WERI-Rb-1 (cell line): ENCODE results near the gene PCGF2.
A peak's percentile ranks its signal among the peaks of the same experiment; 100 is the strongest.

ENCODE experiments used
- DNase-seq: peaks from one replicate; pipeline ENCODE4 v3.0.0-alpha.2; 2020
- H3K27ac ChIP-seq: fragments of 250-450 bp; sonication (Bioruptor Pico); 2 replicates; pipeline ENCODE4 v1.5.1; 2020; ENCODE audit warnings: mild to moderate bottlenecking, moderate library complexity
- H3K27me3 ChIP-seq: fragments of 250-450 bp; sonication (Bioruptor Pico); 2 replicates; pipeline ENCODE4 v1.5.1; 2021; ENCODE audit warnings: mild to moderate bottlenecking, low read depth, moderate library complexity; ENCODE audit not compliant: insufficient read depth, severe bottlenecking
- H3K36me3 ChIP-seq: fragments of 250-450 bp; sonication (Bioruptor Pico); 2 replicates; pipeline ENCODE4 v1.5.1; 2020; ENCODE audit warnings: mild to moderate bottlenecking, moderate library complexity
- H3K4me3 ChIP-seq: 2 replicates; pipeline ENCODE4 v1.5.1; 2011; ENCODE audit warnings: low read depth, mild to moderate bottlenecking, control low read depth, low read length
- H3K9me3 ChIP-seq: fragments of 250-450 bp; sonication (Bioruptor Pico); 2 replicates; pipeline ENCODE4 v1.5.1; 2021; ENCODE audit warnings: mild to moderate bottlenecking, moderate library complexity; ENCODE audit not compliant: severe bottlenecking
- CTCF ChIP-seq: IDR thresholded peaks from 2 replicates; pipeline ENCODE4 v1.5.1; 2011; ENCODE audit warnings: low read depth, mild to moderate bottlenecking, control low read depth, inconsistent platforms, low read length

Gene PCGF2

GRCh38 chr17:38747463-38748148, 530 bp downstream of the PCGF2 start:
- DNase-seq, result peak; percentile 56
- peak; percentile 33 for TF ChIP-seq CTCF
- H3K9me3 ChIP-seq, result no peaks in the 10 kb centered on the region
- H3K36me3 ChIP-seq, result peaks cover 10% of the 10 kb centered on the region
- peak overlapping the region; percentile 61 for H3K4me3 ChIP-seq
- H3K27me3 ChIP-seq, result no peaks in the 10 kb centered on the region
- peak overlapping the region; percentile 90 for H3K27ac ChIP-seq

GRCh38 chr17:38746849-38747462, 1.2 kb downstream of the PCGF2 start:
- Histone ChIP-seq H3K27me3 (no peaks in the 10 kb centered on the region), H3K36me3 (peaks cover 12% of the 10 kb centered on the region), H3K27ac (peak overlapping the region; percentile 90), H3K9me3 (no peaks in the 10 kb centered on the region), H3K4me3 (peak overlapping the region; percentile 61)
- no peak for DNase-seq
- TF ChIP-seq CTCF, result no peak

- Histone ChIP-seq H3K27me3 (no peaks in the 10 kb centered on the region), H3K9me3 (no peaks in the 10 kb centered on the region), H3K36me3 (peaks cover 10% of the 10 kb centered on the region), H3K27ac (no peak overlapping the region), H3K4me3 (peak overlapping the region; percentile 61)
- no peak for TF ChIP-seq CTCF
- no peak for DNase-seq
Observed at GRCh38 chr17:38746004-38746848, 1.9 kb downstream of the PCGF2 start.

GRCh38 chr17:38745545-38745944, 2.6 kb downstream of the PCGF2 start:
- no peak for TF ChIP-seq CTCF
- no peak overlapping the region for H3K4me3 ChIP-seq
- H3K27me3 ChIP-seq, result no peaks in the 10 kb centered on the region
- no peak for DNase-seq
- no peak overlapping the region for H3K27ac ChIP-seq
- H3K9me3 ChIP-seq, result no peaks in the 10 kb centered on the region
- H3K36me3 ChIP-seq, result peaks cover 10% of the 10 kb centered on the region

- Histone ChIP-seq H3K36me3 (peaks cover 24% of the 10 kb centered on the region), H3K9me3 (no peaks in the 10 kb centered on the region), H3K27me3 (no peaks in the 10 kb centered on the region), H3K4me3 (no peak overlapping the region), H3K27ac (no peak overlapping the region)
- TF ChIP-seq CTCF, result no peak
- DNase-seq, result no peak
Observed at GRCh38 chr17:38743556-38744171, 4.5 kb downstream of the PCGF2 start.
